Stimulated activated CD4-positive, alpha-beta T cell treated with anti-CD3 and anti-CD28 coated beads, Interleukin-4, amount 100 ng/mL, for 48 hours (primary cell): Measurements from ENCODE around the gene TNIK.

ENCODE experiments used
- DNase-seq, 2 donors: peaks; one replicate each; pipeline ENCODE4 v3.0.0-alpha.2; 2020; ENCODE audit warnings: low read depth in 2 of 2

The TNIK gene

GRCh38 chr3:171090321-171090720 lies 369.9 kb downstream of the TNIK start:
- no peak for DNase-seq

DNA sequence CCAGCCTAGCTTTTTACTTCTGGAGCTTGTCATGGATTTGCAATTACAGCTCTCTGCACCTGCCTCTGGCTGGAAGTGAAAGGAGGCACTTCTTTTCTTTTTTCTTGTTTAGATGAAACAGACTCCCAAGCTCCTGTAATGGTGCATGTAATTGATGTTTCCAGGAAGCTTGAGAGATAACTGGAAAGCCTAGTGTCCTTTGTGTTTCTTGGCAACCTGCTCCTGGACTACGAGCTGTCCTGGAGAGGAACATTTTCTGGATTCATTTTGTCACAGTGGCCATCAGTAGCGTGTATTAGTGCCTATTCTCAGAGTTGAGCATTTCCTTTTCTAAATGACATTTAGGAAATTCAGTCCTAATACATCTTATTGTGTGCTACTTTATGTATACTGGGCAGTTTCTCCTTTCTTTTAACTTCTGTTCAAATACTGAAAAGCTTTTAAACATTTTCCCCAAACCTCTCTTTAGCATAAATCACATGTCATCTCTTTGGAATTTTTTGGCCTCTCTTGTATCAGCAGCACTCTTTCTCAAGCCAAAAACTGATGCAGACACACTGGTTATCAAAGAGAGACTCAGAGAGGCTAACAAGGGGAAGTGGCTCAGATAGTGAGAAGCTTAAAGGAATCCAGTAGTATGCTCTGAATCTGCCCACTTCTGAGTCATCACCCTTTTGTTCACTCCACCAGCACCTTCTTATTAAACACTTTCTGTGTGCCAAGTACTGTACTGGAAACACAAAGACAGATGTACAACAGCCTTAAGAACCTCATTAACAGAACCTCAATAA lies 371.0 kb downstream of the TNIK start:
- no peak for DNase-seq

- no peak for DNase-seq
Observed at GRCh38 chr3:171088496-171088895, 371.7 kb downstream of the TNIK start.

DNA sequence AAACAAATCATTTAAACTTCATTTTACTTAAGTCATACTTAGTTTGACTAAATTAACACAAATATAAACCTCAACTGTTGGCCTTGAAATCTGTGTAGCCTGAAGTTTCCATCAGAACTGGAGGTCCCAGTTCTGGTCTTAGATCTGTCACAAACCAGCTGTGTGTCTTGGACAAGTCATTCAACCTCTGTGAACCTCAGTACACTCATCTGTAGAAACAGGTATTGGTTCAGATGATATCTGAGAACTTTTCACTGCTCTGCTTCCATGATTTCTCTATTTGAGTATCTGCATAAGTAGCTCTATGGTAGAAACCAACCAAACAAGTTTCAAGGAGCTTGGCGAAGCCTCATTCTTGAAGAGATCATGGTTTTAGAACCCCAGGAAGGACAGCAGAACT lies 373.3 kb downstream of the TNIK start:
- DNase-seq: no peak

DNA sequence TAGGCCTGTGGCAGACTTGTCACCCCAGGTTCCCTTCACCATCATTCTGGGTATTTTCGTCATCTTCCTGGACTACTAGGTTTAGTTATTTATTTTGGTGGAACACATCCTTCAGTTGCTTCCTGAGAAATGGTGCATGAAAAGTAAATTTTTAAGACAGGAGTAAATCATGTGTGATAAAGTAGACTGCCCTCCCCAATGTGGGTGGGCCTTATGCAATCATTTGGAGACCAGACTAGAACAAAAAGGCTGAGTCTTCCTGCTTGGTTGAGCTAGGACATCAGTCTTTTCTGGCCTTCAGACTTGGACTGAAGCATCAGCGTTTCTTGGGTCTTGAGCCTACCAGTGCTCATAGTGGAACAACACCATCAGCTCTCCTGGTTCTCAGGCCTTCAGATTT lies 382.9 kb downstream of the TNIK start:
- no peak for DNase-seq

DNA sequence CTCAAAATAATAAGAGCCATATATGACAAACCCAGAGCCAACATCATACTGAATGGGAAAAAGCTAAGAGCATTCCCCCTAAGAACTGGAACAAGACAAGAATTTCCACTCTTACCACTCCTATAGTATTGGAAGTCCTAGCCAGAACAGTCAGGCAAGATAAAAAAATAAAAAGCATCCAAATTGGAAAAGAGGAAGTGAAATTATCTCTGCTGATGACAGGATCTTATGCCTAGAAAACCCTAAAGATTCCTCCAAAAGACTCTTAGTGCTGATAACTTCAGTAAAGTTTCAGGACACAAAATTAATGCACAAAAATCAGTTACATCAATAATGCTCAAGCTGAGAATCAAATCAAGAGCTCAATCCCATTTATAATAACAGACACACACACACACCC lies 387.8 kb downstream of the TNIK start:
- DNase-seq: no peak

DNA sequence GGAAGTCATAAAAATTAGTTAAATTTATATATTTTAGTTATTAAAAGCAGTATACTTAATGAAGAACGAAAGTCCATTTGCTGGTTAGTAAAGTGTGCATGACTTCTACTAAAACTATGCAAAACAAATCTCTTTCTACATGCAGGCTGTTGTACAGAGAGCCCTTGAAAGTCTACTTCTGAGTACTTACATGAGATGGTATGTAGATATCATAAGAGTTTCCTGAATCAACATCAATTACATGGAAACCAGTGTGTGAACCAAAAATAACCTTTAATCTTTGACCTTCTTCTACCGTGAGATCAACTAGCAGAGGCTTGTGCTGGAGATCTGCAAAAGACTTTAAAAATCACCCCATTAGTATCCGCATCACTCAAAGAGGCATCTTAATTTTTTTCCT lies 391.5 kb downstream of the TNIK start:
- DNase-seq: no peak

DNA sequence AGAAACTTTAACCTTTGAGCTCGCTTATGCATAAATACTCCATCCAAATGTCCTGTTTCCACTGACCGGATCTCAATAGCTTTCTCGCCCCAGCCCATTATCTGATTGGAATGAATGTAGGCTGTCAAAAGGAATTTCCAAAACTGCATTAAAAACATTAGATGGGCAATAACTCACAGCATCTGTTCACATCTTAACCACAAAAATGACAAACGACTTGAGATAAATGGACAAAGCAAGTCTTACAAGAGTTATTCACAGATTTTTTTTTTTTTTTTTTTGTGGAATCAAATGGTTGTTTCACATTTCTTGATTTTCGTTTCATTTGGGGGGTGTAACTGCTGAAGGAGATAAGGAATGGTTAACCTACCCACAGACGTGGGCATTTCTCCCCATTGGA lies 394.0 kb downstream of the TNIK start:
- no peak for DNase-seq

- no peak for DNase-seq
Observed at GRCh38 chr3:171065732-171066131, 394.5 kb downstream of the TNIK start.

GRCh38 chr3:171064461-171064860 lies 395.7 kb downstream of the TNIK start:
- DNase-seq: no peak

GRCh38 chr3:171061749-171062148 lies 398.5 kb downstream of the TNIK start:
- DNase-seq: no peak

DNA sequence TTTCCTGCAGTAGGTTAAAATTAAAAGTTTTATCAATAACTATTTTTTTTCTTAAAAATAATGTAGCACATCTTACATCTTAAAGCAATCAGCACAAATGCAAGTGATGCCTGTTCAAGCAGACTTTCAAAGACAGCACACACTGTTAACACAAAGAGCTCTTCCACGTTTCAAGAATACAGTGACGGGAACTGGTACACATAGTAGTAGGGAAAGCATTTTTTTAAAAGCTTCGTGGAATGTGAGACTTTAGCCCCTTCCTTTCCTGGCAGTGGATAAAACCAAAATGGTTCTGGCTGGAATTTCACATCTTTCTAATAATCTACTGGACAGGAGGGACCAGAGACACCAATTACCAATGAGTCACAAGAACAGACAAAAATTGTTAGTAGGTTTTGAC lies 400.2 kb downstream of the TNIK start:
- DNase-seq: no peak

- no peak for DNase-seq
Observed at GRCh38 chr3:171058873-171059603, 401.2 kb downstream of the TNIK start.

- no peak for DNase-seq
Observed at GRCh38 chr3:171058058-171058457, 402.1 kb downstream of the TNIK start.

DNA sequence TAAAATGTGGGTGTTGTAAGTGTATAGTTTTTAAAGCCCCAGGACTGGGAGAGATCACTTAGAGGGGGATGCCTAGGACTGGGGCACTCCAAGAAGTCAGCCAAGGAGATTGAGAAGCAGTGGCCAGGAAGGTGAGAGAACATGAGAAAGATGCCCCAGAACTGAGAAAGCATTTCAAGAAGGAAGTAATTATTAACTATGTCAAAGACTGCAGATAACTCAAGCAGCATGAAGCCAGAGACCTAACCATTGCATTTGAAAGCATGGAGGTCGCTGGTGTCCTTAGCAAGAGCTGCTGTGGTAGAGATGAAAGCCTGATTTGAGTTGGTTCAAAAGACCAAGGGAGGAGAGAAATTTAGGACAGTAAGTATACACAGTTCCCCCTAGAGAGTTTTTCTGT lies 403.1 kb downstream of the TNIK start:
- no peak for DNase-seq

- no peak for DNase-seq
Observed at GRCh38 chr3:171056528-171056927, 403.7 kb downstream of the TNIK start.

DNA sequence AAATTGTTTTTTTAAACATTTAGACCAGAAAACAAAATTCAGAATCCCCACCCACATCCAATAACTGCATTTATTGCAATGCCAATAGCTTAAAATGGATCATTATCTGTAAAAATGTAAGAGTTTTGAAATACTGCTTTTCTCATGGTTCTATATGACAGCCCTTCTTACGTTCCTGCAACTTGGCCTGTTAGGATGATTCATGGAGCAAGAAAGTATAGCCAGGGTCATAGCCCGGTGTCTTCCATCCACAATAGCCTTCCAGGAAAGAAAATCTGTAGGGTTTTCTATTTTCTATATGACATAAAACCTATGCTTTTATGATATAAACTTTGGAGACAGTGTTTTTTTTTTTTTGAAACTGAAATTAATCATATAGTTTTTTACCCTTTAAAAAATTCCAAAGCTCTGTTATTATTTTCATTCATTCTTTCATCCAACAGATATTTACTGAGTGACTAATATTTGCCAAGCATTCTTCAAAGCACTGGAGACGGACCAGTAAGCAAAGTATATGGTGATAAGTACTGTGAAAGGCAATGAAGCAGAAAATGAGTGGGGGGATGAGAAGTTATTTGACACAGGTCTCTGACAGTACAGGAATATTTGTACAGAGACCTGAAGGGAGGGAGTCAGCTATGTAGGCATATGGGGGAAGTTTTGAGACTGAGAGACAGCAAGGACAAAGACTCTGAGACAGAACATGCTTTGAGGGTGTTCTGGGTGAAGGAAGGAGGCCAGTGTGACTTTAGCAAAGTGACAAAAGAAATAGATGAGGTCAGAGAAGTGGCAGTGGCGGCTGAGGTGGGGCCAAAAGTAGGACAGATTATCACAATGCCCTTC lies 404.6 kb downstream of the TNIK start:
- no peak for DNase-seq

DNA sequence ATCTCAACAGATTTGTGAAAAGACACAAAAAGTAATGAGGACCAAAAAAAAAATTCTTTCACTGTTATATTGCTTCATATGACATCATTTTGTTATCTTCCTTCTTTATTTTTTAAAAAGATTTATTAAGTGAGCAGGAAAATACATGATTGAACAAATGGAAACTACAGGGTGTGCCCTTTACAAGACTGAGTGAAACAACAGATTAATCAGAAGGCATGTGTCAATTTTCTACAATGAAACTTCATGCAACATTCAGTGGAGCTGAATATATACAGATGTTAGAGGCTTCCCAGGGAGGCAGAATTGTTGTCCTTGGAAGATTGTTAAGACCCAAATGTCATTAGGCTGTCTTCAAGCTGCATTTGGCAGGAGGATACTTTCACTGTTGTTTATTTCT lies 405.3 kb downstream of the TNIK start:
- DNase-seq: no peak

- DNase-seq: no peak
Observed at GRCh38 chr3:171054231-171054630, 406.0 kb downstream of the TNIK start.

- DNase-seq: peak; percentile 22 to 30
Observed at GRCh38 chr3:171049861-171050444, 410.3 kb downstream of the TNIK start.

- DNase-seq: no peak
Observed at GRCh38 chr3:171046760-171047159, 413.4 kb downstream of the TNIK start.
